GM18873 (cell line): ENCODE results near the gene KSR2.
"Not testable (repeated sequence)": the region's sequence is repeated elsewhere in the genome, so short reads cannot be mapped to it uniquely, and the experiment has no call there.

Experiments
- ATAC-seq: cut with Tn5 transposase; IDR thresholded peaks from one replicate; pipeline ENCODE4 v1.9.1; 2021; ENCODE audit warnings: mild to moderate bottlenecking, moderate library complexity, moderate number of reproducible peaks; ENCODE audit not compliant: unreplicated experiment, low FRiP score

Gene KSR2

DNA sequence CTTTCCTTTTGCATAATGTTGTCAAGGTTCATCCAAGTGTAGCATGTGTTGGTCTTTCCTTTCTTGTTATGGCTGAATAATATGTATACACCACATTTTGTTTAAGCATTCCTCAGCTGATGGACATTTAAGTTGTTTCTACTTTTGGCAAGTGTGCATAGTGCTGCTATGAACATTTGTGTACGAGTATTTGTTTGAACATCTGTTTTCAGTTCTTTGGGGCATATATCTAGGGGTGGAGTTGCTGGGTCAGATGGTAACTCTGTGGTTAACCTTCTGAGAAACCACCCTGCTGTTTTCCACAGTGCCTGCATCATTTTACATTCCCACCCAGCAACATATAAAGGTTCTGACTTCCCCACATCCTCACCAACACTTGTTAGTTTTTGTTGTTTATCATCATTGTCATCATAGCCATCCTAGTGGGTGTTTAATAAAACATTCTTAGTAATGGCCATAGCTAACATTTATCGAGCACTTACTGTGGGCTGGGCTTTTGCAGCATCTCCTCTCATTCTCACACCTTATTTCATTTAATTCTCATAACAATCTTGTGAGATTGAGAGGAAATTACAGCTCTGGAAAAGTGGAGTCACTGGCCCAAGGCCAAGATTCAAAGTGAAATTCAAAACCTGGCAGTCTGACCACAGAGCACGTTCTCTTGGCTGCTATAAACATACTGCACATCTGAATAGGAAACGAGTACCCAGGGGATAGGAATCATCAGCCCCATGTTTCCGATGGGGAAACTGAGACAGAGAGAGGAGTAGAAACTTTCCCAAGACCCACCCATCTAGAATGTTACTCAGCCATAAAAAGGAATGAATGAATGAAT lies 193.6 kb downstream of the KSR2 start:
- ATAC-seq = no peak

DNA sequence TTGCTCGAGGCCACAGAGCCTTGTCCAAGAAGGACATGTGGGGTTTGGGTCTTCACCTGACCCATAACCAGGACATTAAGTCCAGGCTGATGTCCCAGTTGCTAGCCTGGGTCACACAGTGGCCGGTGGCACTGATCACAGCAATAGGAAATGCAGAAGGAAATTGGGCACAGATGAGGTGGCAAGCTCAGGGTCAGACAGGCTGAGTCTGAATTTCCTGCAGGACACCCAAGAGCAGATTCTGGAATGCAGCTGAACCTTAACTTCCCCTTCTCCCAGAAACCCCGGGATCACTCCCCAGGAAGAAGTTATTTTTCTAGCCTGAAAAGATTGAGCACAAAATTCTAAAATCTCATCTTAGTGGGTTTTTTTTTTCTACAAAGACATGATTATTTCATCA lies 199.9 kb downstream of the KSR2 start:
- no peak for ATAC-seq

DNA sequence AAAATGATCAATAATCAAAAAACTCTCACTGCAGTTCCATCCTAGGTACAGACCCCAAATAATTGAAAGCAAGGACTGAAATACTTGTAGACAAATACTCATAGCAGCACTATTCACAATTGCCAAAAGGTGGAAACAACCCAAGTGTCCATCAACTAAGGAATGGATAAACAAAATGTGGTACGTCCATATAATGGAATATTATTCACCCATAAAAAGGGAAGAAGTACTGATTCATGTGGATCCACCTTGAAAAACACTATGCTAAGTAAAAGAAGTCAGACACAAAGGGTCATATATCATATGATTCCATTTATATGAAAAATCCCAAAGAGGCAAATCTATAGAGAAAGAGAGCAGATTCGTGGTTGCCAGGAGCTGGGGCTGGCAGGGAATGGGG lies 202.8 kb downstream of the KSR2 start:
- ATAC-seq = no peak

DNA sequence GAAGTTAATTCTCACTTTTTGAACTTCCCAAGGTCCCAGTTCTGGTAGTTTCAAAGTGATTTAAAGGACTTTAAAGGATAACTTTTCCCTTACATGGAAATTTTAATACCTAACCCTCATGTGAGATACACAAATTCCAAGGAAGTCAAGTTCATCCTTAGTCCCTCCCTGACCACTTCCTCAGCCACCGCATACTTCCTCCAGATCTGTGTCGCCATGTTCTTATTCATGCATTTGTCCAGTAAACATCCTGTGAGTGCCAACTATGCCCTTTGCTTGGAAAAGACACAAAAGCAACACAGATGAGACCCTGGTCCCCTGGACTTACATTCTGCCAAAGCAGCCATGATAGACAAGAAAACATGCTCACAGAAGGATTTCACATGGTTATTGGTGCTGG lies 206.6 kb downstream of the KSR2 start:
- ATAC-seq = no peak

DNA sequence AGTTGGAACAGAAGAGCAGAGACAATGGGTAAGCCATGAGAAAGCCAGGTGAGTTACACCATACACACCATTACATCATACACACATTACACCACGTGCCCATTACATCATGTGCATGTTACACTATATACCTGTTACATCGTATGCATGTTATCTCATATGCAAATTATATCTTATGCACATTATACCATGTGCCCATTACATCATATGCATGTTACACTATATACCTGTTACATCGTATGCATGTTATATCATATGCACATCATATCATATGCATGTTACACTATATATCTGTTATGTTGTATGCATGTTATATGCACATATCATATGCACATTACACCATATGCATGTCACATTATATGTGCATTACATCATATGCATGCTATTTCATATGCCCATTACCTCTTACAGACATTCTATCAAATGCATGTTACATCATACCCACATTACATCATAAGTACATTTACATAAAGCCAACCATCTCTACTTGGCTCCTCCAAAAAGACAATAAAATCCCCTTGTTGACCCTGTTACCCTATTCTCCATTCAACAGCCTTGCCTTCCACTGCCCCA lies 207.2 kb downstream of the KSR2 start:
- ATAC-seq = no peak

DNA sequence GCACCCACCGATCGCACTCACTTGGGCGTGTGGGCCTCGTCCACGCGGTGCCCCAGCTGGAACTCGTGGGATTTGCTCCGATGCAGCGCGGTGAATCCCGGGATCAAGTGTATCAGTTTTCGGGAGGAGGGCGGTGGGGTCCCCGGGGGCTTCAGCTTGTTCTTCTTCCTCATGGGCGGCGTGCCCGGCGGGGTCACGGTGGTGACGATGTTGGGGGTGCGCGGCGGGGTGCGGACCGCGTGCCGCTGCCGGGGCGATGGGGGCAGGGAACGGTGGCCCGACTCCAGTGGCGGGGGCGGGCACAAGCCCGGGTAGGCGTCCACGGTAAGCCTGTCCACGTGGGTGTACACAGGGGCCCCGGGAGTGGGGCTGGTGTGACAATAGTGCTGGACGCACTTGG lies 207.8 kb downstream of the KSR2 start:
- no peak for ATAC-seq

DNA sequence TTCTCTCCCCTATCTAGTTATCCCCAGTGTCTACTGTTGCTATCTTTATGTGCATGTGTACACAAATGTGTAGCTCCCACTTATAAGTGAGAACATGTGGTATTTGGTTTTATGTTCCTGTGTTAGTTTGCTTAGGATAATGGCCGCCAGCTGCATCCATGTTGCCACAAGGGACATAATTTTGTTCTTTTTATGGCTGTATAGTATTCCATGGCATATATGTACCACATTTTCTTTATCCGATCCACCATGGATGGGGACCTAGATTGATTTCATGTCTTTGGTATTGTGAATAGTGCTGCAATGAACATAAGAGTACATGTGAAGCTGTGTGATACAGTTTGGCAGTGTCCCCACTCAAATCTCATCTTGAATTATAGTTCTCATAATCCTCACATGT lies 218.1 kb downstream of the KSR2 start:
- ATAC-seq = no peak

DNA sequence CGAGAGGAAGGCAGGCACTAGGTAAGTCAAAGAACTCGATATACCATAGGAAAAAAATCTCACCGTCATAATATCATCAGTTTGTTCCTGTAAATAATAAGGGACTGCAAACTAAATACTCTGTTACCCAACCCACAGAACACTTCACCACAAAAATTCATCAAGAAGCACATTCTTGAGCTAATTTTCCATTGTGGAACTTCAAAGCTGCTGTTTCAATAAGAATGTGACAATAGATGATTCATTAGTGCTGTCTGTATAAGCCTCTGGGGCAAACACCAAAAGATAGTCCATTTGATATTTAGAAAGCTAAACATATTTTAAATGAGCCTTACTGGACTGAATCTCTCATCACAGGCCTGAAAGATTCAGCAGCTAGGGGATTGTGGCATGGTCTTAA lies 219.4 kb downstream of the KSR2 start:
- no peak for ATAC-seq

DNA sequence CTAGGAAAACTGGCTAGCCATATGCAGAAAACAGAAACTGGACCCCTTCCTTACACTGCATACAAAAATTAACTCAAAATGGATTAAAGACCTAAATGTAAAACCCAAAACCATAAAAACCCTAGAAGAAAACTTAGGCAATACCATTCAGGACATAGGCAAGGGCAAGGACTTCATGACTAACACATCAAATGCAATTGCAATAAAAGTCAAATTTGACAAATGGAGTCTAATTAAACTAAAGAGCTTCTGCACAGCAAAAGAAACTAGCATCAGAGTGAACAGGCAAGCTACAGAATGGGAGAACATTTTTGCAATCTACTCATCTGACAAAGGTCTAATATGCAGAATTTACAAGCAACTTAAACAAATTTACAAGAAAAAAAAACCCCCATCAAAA lies 222.4 kb downstream of the KSR2 start:
- not testable (repeated sequence) for ATAC-seq

DNA sequence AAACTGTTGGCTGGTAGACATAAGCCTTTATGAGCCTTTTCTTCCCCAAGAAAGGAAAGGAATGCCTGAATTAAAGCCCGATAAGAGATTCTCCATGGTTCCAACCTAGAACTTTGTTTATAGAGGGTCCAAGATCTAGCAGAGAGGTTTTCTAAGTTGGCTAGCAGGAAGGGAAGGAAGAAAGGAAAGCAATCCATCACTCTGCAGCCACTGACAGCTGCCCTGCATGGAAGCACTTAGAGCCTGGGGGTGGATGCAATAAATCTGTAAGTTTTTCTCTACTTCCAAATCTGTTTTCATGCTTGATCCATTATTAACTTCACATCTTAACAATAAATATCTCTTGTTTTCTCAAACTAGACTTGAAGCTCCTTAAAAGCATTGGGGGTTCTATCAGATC lies 224.4 kb downstream of the KSR2 start:
- ATAC-seq = no peak

DNA sequence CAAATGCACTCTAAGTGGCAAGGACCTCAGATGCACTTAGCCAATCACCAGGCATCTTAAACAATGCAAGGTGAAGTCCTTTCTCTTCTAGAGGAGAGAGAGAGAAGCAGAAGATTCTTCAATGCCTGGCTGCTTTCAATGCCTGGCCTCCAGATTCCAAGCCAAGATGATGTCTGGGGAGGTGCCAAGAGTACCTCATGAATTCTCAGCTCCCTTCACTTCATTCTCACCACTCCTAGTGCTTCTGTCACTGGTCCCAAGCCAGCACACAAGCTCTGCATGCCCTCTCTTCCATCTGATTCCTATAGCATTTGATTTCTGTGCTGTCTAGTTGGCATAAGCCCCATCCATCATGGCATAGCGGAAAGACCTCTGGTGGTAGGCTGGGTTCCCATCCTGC lies 225.0 kb downstream of the KSR2 start:
- ATAC-seq = no peak

DNA sequence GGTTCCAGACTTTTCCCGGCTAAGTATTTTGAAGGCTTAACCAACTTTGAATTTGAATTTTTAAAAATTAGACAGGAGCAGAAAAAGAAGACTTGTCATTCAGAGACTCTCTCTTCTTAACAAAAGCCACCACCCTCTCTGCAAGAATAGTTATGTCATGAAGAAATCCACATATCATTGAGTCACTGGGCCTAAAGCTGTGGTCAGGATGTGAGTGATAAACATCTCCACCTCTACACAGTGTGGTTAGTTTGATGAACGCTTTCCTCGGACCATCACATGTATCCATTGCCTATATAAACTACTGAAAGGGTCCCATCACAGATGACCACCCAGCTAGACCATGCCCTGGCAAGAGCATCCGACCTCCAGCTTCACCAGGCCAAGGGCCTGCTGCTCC lies 226.1 kb downstream of the KSR2 start:
- no peak for ATAC-seq

DNA sequence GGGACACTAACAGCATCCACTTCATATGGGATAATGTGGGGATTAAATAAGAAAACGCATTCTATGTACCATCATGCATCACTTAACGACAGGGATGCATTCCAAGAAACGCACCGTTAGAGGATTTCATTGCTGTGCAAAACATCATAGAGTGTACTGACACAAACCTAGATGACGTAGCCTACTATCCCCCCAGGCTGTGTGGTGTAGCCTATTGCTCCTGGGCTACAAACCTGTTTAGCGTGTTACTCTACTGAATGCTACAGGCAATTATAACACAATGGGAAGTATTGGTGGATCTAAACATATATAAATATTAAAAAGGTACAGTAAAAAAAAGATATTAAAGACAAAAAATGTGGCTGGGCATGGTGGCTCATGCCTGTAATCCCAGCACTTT lies 230.6 kb downstream of the KSR2 start:
- no peak for ATAC-seq

DNA sequence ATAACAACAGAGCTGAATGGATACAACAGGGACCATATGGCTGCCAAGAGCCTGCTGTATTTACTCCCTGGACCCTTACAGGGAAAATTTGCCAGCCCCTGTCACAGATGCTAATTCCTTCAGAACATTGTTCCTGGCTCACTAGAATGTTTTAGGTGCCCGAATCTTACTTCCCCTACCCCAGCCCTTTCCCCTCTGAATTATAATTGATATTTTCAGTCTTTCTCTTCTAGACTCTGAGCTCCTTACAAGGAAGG lies 235.3 kb downstream of the KSR2 start:
- no peak for ATAC-seq

DNA sequence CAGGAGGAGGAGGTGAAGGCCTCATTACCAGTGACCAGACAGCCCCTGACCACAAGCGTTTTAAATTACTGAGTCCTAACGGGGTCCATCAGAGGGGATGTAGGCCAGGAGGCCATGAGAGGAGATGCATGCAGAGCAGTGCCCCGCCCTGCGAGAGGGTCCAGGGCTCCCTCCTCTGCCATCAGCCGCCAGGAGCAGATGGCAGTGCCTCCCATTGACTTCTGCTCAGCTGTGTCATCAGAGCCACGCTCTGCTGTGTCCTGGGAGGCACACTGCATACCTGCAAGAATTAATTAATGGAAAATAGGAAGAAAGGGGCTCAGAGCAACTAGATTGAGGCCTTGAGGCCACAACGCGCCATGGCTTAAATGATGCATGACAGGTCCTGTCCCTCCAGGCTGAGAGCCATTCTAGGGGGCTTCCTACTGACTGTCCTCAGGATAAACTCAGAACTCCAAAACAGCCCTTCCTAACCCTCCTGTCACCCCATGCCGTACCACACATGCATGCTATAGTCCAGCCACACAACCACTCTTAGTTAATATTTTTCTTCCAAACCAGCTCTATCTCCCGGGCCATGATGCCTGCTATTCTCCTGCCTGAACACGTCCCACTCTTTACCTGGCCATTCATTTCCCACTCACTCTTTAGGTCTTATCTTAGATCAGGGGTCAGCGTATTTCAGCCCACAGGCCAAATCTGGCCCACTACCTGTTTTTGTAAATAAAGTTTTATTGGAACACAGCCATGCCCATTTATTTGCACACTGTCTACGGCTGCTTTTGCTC lies 235.8 kb downstream of the KSR2 start:
- ATAC-seq = no peak

DNA sequence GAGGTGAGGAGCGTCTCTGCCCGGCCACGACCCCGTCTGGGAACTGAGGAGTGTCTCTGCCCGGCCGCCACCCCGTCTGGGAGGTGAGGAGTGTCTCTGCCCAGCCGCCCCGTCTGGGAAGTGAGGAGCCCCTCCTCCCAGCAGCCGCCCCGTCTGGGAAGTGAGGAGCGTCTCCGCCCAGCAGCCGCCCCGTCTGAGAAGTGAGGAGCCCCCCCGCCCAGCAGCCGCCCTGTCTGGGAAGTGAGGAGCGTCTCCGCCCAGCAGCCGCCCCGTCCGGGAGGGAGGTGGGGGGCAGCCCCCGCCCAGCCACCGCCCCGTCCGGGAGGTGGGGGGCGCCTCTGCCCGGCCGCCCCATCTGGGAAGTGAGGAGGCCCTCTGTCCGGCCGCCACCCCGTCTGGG lies 237.7 kb downstream of the KSR2 start:
- not testable (repeated sequence) for ATAC-seq

DNA sequence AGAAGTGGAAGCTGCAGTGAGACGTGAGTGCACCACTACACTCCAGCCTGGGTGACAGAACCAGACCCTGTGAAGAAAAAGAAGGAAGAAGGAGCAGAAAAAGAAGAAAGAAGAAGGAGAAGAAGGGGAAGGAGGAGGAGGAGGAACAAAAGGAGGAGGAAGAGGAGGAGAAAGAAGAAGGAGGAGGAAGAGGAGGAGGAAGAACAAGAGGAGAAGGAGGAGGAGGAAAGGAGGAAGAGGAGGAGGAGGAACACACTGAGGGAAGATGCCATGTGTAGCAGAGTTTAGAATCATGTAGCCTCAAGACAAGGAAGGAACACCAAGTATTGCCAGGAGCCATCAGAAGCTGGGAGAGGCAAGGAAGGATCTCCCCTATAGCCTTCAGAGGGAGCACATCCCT lies 241.5 kb downstream of the KSR2 start:
- ATAC-seq = no peak

DNA sequence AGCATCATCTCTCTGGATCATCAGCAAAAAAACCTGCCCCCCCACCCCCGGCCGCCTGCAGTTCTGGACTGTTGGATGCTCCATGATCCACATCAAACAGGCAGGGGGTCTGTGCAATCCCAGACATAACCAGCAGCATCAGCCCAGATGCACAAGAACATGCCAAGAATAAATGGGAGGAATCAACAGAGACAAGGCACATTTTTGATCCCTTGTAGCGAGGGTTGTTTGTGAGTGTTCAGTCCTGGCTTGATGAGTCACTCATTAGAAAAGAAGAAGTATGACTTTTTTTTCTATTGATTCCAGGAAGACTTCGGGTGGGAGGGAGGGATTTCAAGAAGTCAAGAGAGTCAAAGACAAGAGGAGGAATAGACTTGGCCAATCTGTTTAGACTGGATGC lies 244.2 kb downstream of the KSR2 start:
- no peak for ATAC-seq

DNA sequence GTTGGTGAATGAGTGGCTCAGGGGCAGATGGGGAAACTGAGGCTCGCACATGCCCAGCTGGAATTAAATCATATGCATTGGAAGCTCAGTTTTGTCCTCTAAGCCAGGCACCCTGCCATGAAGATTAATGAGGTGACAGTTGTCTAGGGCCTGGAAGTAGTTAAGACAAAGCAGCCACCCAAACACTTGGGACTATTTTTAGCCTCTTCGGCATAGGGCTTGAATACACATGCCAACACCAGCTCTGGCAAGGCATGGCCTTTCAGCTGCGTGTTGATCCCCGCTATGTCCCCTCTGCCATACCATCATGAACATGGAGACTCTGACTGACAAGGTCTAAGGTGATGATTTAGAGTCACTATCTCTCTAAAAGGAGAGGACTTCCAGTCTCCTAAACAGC lies 250.2 kb downstream of the KSR2 start:
- no peak for ATAC-seq

DNA sequence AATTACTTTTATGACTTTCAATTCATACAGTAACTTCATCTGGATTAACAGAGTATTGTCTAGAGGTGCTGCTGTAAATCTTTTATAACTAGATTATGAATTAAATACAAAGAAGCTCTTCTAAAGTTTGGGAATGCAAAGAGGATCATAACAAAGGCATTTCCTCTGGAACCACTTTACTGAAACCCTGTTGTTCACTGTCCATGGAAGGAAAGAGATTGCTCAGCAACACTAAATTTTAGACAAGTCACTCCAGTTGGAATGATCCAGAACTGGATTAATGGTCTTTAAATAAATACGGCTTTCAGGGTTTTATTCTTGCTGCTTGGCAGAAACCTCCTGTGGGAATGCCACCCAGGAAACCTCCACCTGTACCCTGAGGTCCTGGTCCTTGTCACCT lies 250.6 kb downstream of the KSR2 start:
- no peak for ATAC-seq

DNA sequence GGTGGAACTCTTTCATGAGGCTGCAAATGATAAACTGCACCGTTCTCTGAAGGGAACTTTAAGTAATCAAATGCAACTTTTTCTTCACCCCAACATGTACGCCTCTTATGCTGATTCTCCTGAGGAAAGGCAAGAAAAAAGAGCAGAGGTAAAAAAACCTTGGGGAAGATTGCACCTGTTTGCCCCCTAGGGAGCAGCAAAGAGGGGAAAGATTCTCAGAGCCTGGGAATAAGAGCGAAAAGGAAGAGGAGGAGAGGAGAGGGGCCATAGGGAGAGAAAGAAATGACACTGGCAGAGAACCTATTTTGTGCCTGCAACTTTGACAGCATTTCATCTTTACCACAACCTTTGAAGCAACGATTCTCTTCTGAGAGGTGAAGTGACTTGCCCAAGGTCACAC lies 254.6 kb downstream of the KSR2 start:
- ATAC-seq = no peak

DNA sequence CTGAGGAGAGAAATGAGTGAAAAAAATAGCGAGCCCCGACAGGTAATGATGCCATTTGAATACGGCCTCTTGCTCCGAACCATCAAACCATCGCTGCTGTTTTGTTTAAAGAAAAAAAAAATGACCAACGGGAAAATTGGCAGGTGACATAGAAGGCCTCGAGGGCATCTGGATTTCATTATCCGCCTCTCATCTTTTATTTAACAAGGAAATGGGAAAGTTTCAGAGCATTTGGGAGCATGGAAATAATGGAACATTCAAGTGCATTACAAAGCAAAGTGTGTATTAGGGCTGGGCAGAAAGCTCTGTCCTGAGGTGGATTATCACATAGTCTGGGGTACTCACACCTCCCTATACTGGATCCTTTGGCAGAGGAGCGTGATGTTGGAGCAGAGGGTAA lies 258.7 kb downstream of the KSR2 start:
- no peak for ATAC-seq
